ENCODE measurements around the gene DYRK4.

The DYRK4 gene

DNA sequence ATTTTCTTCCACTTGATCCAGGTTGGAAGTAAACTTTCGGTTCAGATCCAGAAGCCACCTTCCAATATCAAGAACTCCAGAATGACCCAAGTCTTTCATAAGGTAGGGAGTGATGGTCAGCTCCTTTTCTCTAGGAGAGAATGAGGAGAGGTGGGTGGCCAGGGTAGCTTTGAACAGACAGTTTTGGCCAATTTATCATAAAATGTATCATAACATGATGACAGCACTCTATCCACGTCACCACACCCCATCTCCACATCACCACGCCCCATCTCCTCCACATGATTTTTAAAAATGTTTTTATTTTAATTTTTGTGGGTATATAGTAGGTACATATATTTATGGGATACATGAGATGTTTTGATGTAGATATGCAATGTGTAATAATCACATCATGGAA, 26.9 kb downstream of the DYRK4 start:
- H3K27me3 ChIP-seq (ENCODE audit: insufficient read depth, poor library complexity, severe bottlenecking) = no peaks in the 10 kb centered on the region
- TF ChIP-seq POLR2AphosphoS5 (IDR thresholded peaks at IDR 0.05; ENCODE audit: low read depth) = no peak
- TF ChIP-seq, protein P1, sequence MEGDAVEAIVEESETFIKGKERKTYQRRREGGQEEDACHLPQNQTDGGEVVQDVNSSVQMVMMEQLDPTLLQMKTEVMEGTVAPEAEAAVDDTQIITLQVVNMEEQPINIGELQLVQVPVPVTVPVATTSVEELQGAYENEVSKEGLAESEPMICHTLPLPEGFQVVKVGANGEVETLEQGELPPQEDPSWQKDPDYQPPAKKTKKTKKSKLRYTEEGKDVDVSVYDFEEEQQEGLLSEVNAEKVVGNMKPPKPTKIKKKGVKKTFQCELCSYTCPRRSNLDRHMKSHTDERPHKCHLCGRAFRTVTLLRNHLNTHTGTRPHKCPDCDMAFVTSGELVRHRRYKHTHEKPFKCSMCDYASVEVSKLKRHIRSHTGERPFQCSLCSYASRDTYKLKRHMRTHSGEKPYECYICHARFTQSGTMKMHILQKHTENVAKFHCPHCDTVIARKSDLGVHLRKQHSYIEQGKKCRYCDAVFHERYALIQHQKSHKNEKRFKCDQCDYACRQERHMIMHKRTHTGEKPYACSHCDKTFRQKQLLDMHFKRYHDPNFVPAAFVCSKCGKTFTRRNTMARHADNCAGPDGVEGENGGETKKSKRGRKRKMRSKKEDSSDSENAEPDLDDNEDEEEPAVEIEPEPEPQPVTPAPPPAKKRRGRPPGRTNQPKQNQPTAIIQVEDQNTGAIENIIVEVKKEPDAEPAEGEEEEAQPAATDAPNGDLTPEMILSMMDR (IDR thresholded peaks at IDR 0.05; ENCODE audit: insufficient read depth, low read length) = no peak
- H3K27ac ChIP-seq (replicated peaks) = no peak overlapping the region
- H3K4me3 ChIP-seq (replicated peaks; ENCODE audit: insufficient read depth, low read length) = no peak overlapping the region
- no peak for DNase-seq (ENCODE audit: low read depth in 1 of 2, low spot score in 1 of 2)

DNA sequence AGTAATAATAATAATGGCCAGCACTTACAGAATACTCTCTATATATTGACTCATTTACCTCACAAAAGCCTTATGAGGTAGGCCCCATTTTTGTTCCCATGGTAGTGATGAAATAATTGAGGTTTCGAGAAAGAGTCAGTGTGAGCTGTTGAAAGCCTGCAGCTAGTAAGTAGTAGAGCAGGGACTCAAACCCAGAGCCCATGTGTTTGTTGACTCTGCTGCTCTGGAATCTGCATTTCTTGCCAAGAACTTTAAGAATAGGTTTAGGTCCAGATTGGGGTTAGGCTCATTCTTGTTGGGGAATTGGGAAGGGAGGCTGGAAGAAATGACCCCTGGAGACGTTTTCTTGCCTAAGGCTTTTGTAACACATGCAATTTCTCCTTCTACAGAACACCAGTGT, 27.9 kb downstream of the DYRK4 start:
- H3K4me3 ChIP-seq (replicated peaks; ENCODE audit: insufficient read depth, low read length) = no peak overlapping the region
- no peaks in the 10 kb centered on the region for H3K27me3 ChIP-seq (ENCODE audit: insufficient read depth, poor library complexity, severe bottlenecking)
- TF ChIP-seq SPI1 (IDR thresholded peaks at IDR 0.05; ENCODE audit: borderline replicate concordance, low read depth) (no peak), POLR2AphosphoS5 (IDR thresholded peaks at IDR 0.05; ENCODE audit: low read depth) (no peak), GABPA (IDR thresholded peaks at IDR 0.05; ENCODE audit: low read depth) (no peak)
- TF ChIP-seq, protein P2, sequence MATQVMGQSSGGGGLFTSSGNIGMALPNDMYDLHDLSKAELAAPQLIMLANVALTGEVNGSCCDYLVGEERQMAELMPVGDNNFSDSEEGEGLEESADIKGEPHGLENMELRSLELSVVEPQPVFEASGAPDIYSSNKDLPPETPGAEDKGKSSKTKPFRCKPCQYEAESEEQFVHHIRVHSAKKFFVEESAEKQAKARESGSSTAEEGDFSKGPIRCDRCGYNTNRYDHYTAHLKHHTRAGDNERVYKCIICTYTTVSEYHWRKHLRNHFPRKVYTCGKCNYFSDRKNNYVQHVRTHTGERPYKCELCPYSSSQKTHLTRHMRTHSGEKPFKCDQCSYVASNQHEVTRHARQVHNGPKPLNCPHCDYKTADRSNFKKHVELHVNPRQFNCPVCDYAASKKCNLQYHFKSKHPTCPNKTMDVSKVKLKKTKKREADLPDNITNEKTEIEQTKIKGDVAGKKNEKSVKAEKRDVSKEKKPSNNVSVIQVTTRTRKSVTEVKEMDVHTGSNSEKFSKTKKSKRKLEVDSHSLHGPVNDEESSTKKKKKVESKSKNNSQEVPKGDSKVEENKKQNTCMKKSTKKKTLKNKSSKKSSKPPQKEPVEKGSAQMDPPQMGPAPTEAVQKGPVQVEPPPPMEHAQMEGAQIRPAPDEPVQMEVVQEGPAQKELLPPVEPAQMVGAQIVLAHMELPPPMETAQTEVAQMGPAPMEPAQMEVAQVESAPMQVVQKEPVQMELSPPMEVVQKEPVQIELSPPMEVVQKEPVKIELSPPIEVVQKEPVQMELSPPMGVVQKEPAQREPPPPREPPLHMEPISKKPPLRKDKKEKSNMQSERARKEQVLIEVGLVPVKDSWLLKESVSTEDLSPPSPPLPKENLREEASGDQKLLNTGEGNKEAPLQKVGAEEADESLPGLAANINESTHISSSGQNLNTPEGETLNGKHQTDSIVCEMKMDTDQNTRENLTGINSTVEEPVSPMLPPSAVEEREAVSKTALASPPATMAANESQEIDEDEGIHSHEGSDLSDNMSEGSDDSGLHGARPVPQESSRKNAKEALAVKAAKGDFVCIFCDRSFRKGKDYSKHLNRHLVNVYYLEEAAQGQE (IDR thresholded peaks at IDR 0.05; ENCODE audit: insufficient replicate concordance, low read depth) = no peak
- TF ChIP-seq, protein P1 (IDR thresholded peaks at IDR 0.05; ENCODE audit: insufficient read depth, low read length) = no peak
- DNase-seq (ENCODE audit: low read depth in 1 of 2, low spot score in 1 of 2) = peak; percentile 16 to 70
- H3K27ac ChIP-seq (replicated peaks) = peak overlapping the region; percentile 44; the same call in 1 of the 2 replicates

DNA sequence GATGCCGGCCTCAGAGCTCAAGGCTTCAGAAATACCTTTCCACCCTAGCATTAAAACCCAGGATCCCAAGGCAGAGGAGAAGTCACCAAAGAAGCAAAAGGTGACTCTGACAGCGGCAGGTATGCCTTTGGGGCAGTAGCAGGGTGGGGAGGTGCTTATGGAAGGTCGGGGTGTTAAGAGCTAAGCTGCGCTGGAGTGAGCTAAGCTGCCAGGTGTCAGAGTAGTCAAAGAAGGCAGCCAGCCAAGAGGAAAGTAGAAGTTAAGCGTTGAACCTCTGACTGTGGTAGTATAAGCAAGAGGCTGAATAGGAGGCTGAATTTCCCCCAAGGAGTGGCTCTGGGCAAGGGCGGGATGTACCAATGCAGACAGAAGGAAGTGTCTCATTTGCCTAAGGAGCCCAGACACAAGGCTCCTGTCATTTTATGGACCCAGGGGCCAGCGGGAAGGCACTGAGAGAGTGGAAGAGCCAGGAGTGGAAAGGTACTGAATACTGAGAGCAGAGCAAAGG, 29.2 kb downstream of the DYRK4 start:
- no peak overlapping the region for H3K27ac ChIP-seq (replicated peaks)
- H3K4me3 ChIP-seq (replicated peaks; ENCODE audit: insufficient read depth, low read length) = no peak overlapping the region
- DNase-seq (ENCODE audit: low read depth in 1 of 2, low spot score in 1 of 2) = no peak
- TF ChIP-seq, protein P1 (IDR thresholded peaks at IDR 0.05; ENCODE audit: insufficient read depth, low read length) = no peak
- no peak for TF ChIP-seq POLR2AphosphoS5 (IDR thresholded peaks at IDR 0.05; ENCODE audit: low read depth)
- TF ChIP-seq SPI1 (IDR thresholded peaks at IDR 0.05; ENCODE audit: borderline replicate concordance, low read depth) = no peak
- no peak for TF ChIP-seq GABPA (IDR thresholded peaks at IDR 0.05; ENCODE audit: low read depth)
- TF ChIP-seq, protein P2 (IDR thresholded peaks at IDR 0.05; ENCODE audit: insufficient replicate concordance, low read depth) = no peak
- no peaks in the 10 kb centered on the region for H3K27me3 ChIP-seq (ENCODE audit: insufficient read depth, poor library complexity, severe bottlenecking)

DNA sequence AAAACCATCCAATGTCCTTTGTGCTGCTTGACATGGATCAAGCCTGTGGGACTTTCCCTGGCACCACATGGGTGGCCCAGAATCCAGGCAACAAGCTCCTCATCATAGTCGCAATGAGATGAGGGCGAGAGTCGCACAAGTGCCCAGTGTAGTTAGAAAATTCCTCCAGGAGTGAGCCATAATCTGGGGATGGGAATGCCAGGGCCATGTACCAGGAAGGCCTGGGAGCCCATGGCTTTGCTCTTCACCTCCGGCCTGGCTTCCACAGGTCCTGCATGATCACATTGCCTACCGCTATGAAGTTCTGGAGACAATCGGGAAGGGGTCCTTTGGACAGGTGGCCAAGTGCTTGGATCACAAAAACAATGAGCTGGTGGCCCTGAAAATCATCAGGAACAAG, 33.9 kb downstream of the DYRK4 start:
- DNase-seq (ENCODE audit: low read depth in 1 of 2, low spot score in 1 of 2) = no peak
- Histone ChIP-seq H3K27me3 (ENCODE audit: insufficient read depth, poor library complexity, severe bottlenecking) (no peaks in the 10 kb centered on the region), H3K4me3 (replicated peaks; ENCODE audit: insufficient read depth, low read length) (no peak overlapping the region), H3K27ac (replicated peaks) (no peak overlapping the region)
- TF ChIP-seq SPI1 (IDR thresholded peaks at IDR 0.05; ENCODE audit: borderline replicate concordance, low read depth) = no peak
- TF ChIP-seq, protein P1 (IDR thresholded peaks at IDR 0.05; ENCODE audit: insufficient read depth, low read length) = no peak
